ENCODE data around the gene CATSPERD. TPM values are rescaled to one million over a fixed set of nuclear protein-coding genes. Genes with fewer than 3 reads are reported as not detected.

CATSPERD gene
- total and polyA plus RNA-seq, 9 donors = 0.67 to 4.5 TPM; not detected in 7

GRCh38 chr19:5680084-5680436, 40.4 kb upstream of the CATSPERD start:
- intact Hi-C loops (cut with DNase I) = loop anchor here in 1 of 4 donors (10.0 kb wide), 1 partner anchor 55 kb away; the partner anchor contains the start of genes SAFB and SAFB2
- H3K4me3 ChIP-seq = peak overlapping the region; percentile 94
- H3K36me3 ChIP-seq = no peaks in the 10 kb centered on the region
- no peak for DNase-seq
- whole genome bisulfite sequencing, 3 donors = 0 to 1% (median 1%) methylated on average over 23 of the region's 23 CpGs
- H3K4me1 ChIP-seq (ENCODE audit: insufficient read depth) = peaks cover 10% of the 10 kb centered on the region
- no peaks in the 10 kb centered on the region for H3K27me3 ChIP-seq
- TF ChIP-seq EP300 (IDR thresholded peaks at IDR 0.05) = no peak
- TF ChIP-seq CTCF (IDR thresholded peaks at IDR 0.05) = no peak
- peak; percentile 12 for TF ChIP-seq POLR2A (IDR thresholded peaks at IDR 0.05)
- H3K27ac ChIP-seq = peak overlapping the region in 1 of 2 donors; percentile 88
- H3K9me3 ChIP-seq = no peaks in the 10 kb centered on the region

DNA sequence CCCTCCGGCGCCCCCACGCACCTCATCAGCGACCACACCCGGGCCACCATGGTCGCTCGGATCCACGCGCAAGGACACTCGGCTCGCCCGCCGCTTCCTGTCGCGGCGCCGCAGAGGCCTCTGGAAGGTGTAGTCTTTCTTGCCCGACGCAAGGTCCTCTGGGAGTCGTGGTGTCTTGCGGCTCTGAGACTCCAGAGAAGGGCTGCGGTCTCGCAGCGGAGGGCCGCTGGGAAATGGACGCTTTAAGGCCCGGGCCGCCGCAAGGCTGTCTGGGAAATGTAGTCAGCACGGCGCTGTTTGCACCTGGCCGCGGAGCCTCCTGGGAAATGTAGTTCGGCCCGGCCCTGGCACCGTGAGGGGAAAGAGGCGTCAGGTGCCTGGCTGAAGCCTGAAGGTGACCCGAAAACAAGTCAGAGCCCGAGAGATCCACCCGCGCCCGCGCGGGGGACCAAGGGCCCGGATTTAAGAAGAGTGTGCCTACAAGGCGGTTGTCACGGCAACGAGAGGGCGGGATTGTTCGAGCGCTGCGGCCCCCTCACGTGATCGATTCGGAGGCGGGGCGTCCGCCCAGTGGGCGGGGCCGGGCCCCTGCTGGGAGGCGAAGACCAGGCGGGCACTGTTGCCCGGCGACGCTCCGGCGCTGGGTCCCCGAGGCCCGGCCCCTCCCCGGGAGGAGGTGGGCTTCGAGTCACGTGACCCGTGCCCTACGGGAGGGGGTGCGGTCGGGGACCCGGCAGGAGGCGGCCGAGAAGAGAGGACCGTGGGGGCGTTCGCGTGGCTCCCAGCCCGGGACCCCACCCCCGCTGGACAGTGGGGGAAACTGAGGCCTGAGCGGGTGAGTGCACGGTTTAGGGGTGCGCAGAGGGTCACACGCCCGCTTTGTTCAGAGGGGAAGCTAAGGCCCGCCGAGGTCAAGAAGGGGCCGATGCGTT, 39.7 kb upstream of the CATSPERD start, which contains the start of the genes HSD11B1L and MICOS13:
HSD11B1L (plus strand) TSS at position 591 of the 932 bp plus-strand sequence. CDS start 3,806 bp downstream, outside the sequence.
MICOS13 (minus strand) TSS at position 80 of the 932 bp plus-strand sequence; CDS start at position 50, 30 bp downstream.
- Histone ChIP-seq H3K4me3 (peak within 1 kb of the TSS; percentile 94), H3K4me1 (ENCODE audit: insufficient read depth) (peaks cover 10% of the 10 kb centered on the region), H3K9me3 (no peaks in the 10 kb centered on the region), H3K27me3 (no peaks in the 10 kb centered on the region), H3K36me3 (no peaks in the 10 kb centered on the region), H3K27ac (peak within 1 kb of the TSS; percentile 78 to 88)
- DNase-seq = peak; percentile 98 to 99 (median 99)
- 0 to 1% (median 1%) methylated on average over 84 to 94 of the region's 94 CpGs for WGBS, 3 donors
- TF ChIP-seq CTCF (IDR thresholded peaks at IDR 0.05) (no peak), POLR2A (IDR thresholded peaks at IDR 0.05) (peak; percentile 17), EP300 (IDR thresholded peaks at IDR 0.05) (peak; percentile 35)
- intact Hi-C loops (cut with DNase I) = loop anchor here in 1 of 4 donors (10.0 kb wide), 1 partner anchor 56 kb away; the partner anchor contains the start of genes SAFB and SAFB2

DNA sequence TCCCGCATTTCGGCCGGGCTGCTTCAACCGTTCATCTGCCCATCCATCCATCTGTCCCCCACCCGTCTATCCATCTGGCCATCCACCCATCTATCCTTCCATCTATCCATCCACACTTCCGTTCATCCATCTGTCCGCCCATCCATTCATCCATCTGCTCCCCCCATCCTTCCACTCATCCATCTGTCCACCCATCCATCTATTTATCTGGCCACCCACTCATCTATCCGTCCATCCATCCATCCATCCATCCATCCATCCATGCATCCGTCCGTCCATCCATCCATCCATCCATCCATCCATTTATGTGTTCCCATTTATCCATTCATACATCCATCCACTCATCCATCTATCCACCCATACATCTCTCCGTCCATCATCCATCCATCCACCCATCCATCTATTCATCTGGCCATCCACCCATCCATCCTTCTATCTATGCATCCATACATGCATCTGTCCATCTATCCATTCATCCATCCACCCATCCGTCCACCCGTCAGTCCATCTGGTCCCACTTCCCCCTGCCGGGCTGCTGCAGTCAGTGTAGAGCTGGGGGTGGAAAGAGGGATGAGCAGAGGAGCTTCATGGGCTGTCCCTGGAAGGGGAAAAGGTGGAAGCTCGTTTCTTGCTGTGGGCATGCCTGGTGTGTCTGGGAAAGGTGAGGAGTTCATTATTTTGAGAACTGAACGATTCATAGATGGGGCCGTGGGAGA, 38.9 kb upstream of the CATSPERD start:
- Histone ChIP-seq H3K36me3 (no peaks in the 10 kb centered on the region), H3K27ac (peak overlapping the region in 1 of 2 donors; percentile 78), H3K4me3 (peak overlapping the region; percentile 94), H3K27me3 (no peaks in the 10 kb centered on the region), H3K9me3 (no peaks in the 10 kb centered on the region), H3K4me1 (ENCODE audit: insufficient read depth) (peaks cover 12% of the 10 kb centered on the region)
- intact Hi-C loops (cut with DNase I) = loop anchor here in 1 of 4 donors (10.0 kb wide), 1 partner anchor 57 kb away; the partner anchor contains the start of genes SAFB and SAFB2
- WGBS, 3 donors = 55 to 58% (median 58%) methylated on average over 17 of the region's 17 CpGs
- peak in 2 of 5 donors; percentile 11 to 42 for DNase-seq
- TF ChIP-seq POLR2A (IDR thresholded peaks at IDR 0.05) = no peak
- TF ChIP-seq EP300 (IDR thresholded peaks at IDR 0.05) = no peak
- TF ChIP-seq CTCF (IDR thresholded peaks at IDR 0.05) = no peak

GRCh38 chr19:5682107-5682482, 38.3 kb upstream of the CATSPERD start:
- Histone ChIP-seq H3K4me3 (no peak overlapping the region), H3K4me1 (ENCODE audit: insufficient read depth) (peaks cover 15% of the 10 kb centered on the region), H3K9me3 (no peaks in the 10 kb centered on the region), H3K27ac (no peak overlapping the region), H3K36me3 (no peaks in the 10 kb centered on the region), H3K27me3 (no peaks in the 10 kb centered on the region)
- 85 to 92% (median 88%) methylated on average over 3 of the region's 3 CpGs for WGBS, 3 donors
- intact Hi-C loops (cut with DNase I) = loop anchor here in 1 of 4 donors (10.0 kb wide), 1 partner anchor 57 kb away; the partner anchor contains the start of genes SAFB and SAFB2
- peak in 2 of 5 donors; percentile 10 to 35 for DNase-seq
- TF ChIP-seq EP300 (IDR thresholded peaks at IDR 0.05) (no peak), CTCF (IDR thresholded peaks at IDR 0.05) (no peak), POLR2A (IDR thresholded peaks at IDR 0.05) (no peak)

Measured in ovary (tissue), 9 donors.